ENCODE data around the gene MPO.
A peak's percentile ranks its signal among the peaks of the same experiment; 100 is the strongest.

Gene MPO

DNA sequence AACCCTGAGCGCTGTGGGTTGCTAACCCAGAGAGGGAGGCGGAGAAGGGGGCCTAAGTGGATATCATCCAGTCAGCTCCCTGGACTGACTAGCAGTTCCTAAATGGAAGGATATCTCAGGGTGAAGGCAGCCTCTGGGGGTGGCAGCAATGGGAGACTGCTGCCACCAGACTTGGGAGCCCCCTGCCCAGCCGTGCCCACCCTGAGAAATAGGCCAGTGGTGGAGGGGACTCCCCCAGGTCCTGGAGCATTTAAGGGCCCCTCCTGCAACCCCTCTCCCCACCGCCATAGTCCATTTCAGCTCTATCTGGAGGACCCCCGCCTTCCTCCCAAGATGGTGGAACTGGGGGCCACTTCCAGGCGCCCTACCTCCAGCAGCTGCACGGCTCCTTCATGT, 39.4 kb upstream of the MPO start:
- DNase-seq (ENCODE audit: low read depth, low spot score): no peak

GRCh38 chr17:58319173-58320162, 38.7 kb upstream of the MPO start:
- DNase-seq (ENCODE audit: low read depth, low spot score): no peak

GRCh38 chr17:58318627-58319172, 38.0 kb upstream of the MPO start:
- no peak for DNase-seq (ENCODE audit: low read depth, low spot score)

GRCh38 chr17:58318065-58318481, 37.3 kb upstream of the MPO start:
- DNase-seq (ENCODE audit: low read depth, low spot score): no peak

DNA sequence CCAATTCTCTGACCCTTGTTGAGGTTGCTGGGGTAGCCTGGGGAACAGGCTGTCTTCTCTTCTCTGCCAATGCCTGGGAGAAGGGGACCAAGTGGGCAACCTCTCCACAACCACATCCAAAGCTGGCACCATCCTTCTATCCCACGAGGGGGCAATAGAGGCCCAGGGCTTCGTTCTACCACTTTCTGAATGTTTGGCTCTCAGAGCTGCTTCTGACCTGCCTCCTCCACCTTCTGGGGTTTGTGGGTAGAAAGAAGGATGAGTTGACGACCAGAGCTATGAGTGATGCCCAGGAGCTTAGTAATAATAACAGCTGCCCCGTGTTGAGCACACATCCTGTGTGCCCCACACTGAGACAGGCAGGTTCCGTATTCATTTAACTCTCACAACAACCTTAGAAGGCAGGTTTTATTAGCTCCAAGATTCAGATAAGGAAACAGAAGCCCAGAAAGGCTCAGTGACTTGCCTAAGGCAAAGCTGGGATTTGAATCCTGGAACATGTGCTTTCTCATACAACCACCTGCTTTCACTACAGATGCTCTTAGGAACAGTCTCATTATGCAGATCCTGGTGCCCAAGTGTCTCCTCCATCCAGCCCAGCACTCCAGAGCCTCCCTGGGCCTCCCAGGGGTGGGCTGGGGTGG, 36.8 kb upstream of the MPO start:
- DNase-seq (ENCODE audit: low read depth, low spot score): peak; percentile 56

- no peak for DNase-seq (ENCODE audit: low read depth, low spot score)
These were observed 35.7 kb upstream of the MPO start for GRCh38 chr17:58316260-58316960.

GRCh38 chr17:58315750-58316149, 35.0 kb upstream of the MPO start:
- no peak for DNase-seq (ENCODE audit: low read depth, low spot score)

DNA sequence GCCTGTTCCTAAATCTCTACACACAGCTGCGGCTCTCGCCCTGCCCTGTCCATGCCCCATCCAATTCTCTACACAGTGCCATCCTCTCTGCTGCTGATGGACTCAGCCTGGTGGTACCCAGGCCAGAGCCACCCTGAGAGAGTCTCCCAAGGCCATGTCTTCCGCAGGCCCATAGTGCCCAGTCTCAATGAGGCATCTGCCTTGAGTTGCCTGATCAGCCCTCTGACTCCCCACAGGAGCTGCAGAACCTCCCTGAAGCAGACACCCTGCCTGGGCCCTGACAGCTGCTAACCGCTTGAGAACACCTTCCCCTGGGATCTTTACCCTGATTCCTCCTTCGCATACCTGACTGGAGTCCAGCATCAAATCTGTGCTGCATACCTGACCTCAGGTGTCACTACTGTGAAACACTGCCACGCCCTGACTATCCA, 34.6 kb upstream of the MPO start:
- no peak for DNase-seq (ENCODE audit: low read depth, low spot score)

GRCh38 chr17:58314706-58315015, 33.9 kb upstream of the MPO start:
- DNase-seq (ENCODE audit: low read depth, low spot score): no peak

GRCh38 chr17:58313815-58314705, 33.3 kb upstream of the MPO start:
- DNase-seq (ENCODE audit: low read depth, low spot score): no peak

GRCh38 chr17:58312829-58313228, 32.1 kb upstream of the MPO start:
- no peak for DNase-seq (ENCODE audit: low read depth, low spot score)

GRCh38 chr17:58312021-58312630, 31.4 kb upstream of the MPO start:
- no peak for DNase-seq (ENCODE audit: low read depth, low spot score)

DNA sequence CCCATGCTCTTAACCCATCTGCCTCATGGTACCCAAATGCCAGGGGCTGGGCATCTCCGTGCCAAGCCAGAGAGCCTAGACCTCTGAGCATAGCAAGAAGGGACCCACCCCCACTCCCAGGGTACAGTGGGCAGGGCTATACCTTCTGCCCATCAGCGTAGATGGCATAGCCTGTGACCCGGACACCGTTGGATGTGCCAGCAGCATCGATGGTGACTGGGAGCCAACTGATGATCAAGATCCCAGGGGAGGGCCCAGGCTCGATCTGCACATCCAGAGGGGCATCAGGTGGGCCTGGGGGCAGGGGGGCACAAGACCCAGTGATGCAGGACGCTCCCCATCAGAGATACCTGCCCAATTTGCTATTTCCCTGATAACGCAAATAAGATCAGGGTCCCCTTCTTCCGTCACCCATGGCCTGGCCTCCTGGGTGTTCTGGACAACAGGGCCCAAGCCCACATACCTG, 30.7 kb upstream of the MPO start:
- DNase-seq (ENCODE audit: low read depth, low spot score): no peak

- no peak for DNase-seq (ENCODE audit: low read depth, low spot score)
These were observed 30.0 kb upstream of the MPO start for GRCh38 chr17:58310511-58311428.

- no peak for DNase-seq (ENCODE audit: low read depth, low spot score)
These were observed 29.2 kb upstream of the MPO start for GRCh38 chr17:58309918-58310259.

GRCh38 chr17:58308985-58309917, 28.5 kb upstream of the MPO start:
- no peak for DNase-seq (ENCODE audit: low read depth, low spot score)

DNA sequence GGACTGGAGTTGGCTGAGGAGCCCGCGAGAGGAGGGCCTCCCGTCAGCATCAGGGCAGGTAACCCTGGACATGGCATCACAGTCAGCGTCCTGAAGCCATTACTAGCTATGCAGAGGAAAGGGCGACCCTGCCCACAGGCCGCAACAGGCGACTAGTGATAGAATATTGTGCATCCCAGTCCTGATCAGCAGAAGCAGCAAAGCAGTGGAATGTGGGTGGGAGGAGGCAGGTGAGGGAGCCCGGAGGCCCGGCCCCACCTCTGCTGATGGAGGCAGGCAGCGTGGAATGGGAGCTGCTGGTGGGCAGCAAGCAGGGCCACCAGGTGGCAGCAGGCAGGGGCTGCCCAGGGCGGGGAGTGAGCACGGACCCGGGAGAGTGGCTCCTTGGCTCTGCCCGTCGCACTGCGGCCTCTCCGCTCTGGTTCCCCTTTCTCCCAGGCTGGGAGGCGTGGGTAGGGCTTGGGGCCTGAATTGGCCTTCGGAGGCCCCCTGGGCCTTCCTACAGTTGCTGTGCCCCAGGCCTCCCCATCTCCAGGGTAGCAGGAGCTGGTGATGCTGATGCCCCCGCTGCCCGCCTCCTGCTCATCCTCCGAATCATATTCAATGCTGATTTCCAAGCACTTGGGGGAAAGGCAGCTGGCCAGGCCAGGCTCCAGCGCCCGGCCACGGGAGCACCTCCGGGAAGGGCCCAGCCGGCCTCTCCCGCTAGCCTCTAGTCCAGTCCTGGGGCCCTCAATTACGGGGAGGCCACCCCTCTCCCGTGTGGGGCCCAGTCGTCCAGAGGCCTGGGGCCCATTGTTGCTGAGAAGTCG, 27.6 kb upstream of the MPO start:
- no peak for DNase-seq (ENCODE audit: low read depth, low spot score)

Data from activated naive CD8-positive, alpha-beta T cell treated with anti-CD3 and anti-CD28 coated beads, Interleukin-2, amount 50 U/mL, for 16 hours (primary cell).